HEK293T (cell line): ENCODE results near the gene PITHD1.

ENCODE experiments used
- CTCF ChIA-PET: fragments of 350-600 bp; formaldehyde crosslinking; extraction: SDS; loops from one replicate; lab custom pipeline; 2021; ENCODE audit warnings: antibody characterized with exemption, inconsistent platforms; lab: Yijun Ruan, JAX
- POLR2A ChIA-PET: fragments of 350-600 bp; formaldehyde crosslinking; extraction: SDS; loops from one replicate; lab custom pipeline; 2020; ENCODE audit warnings: antibody characterized with exemption, inconsistent platforms; lab: Yijun Ruan, JAX
- DNase-seq: peaks from one replicate; pipeline ENCODE4 v3.0.0; 2012; ENCODE audit warnings: mixed read lengths; ENCODE audit errors: extremely low spot score
- ARNT ChIP-seq: fragments of 450-650 bp; IDR thresholded peaks from 2 replicates; pipeline ENCODE4 v1.6.1; 2017; ENCODE audit warnings: mild to moderate bottlenecking
- BHLHE40 ChIP-seq: fragments of 450-650 bp; IDR thresholded peaks from 2 replicates; pipeline ENCODE4 v1.6.1; 2016; ENCODE audit warnings: mild to moderate bottlenecking, moderate library complexity, borderline replicate concordance
- CTBP1 ChIP-seq: fragments of 450-650 bp; IDR thresholded peaks from 2 replicates; pipeline ENCODE4 v1.6.1; 2016; ENCODE audit warnings: borderline replicate concordance
- ELF4 ChIP-seq: fragments of 450-650 bp; IDR thresholded peaks from 2 replicates; pipeline ENCODE4 v1.6.1; 2017; ENCODE audit warnings: antibody characterized with exemption
- FOXA1 ChIP-seq: fragments of 450-650 bp; IDR thresholded peaks from 2 replicates; pipeline ENCODE4 v1.6.1; 2016; ENCODE audit warnings: mild to moderate bottlenecking
- FOXK2 ChIP-seq: fragments of 450-650 bp; IDR thresholded peaks from 2 replicates; pipeline ENCODE4 v1.6.1; 2016; ENCODE audit warnings: mild to moderate bottlenecking
- FOXM1 ChIP-seq: fragments of 450-650 bp; IDR thresholded peaks from 2 replicates; pipeline ENCODE4 v1.6.1; 2017; ENCODE audit warnings: mild to moderate bottlenecking, borderline replicate concordance
- HDGF ChIP-seq: fragments of 450-650 bp; IDR thresholded peaks from 2 replicates; pipeline ENCODE4 v1.6.1; 2017; ENCODE audit warnings: antibody characterized with exemption, borderline replicate concordance
- L3MBTL2 ChIP-seq: fragments of 450-650 bp; conservative IDR thresholded peaks from 2 replicates; pipeline ENCODE4 v1.6.1; 2016; ENCODE audit warnings: mild to moderate bottlenecking
- LEF1 ChIP-seq: fragments of 450-650 bp; IDR thresholded peaks from 2 replicates; pipeline ENCODE4 v1.6.1; 2017; ENCODE audit warnings: mild to moderate bottlenecking, borderline replicate concordance
- NFRKB ChIP-seq: fragments of 450-650 bp; IDR thresholded peaks from 2 replicates; pipeline ENCODE4 v1.6.1; 2016; ENCODE audit warnings: mild to moderate bottlenecking, moderate library complexity
- SP1 ChIP-seq: fragments of 450-650 bp; IDR thresholded peaks from 2 replicates; pipeline ENCODE4 v1.6.1; 2017
- SUZ12 ChIP-seq: fragments of 450-650 bp; IDR thresholded peaks from 2 replicates; pipeline ENCODE4 v1.6.1; 2016; ENCODE audit warnings: mild to moderate bottlenecking
- TARDBP ChIP-seq: fragments of 450-650 bp; IDR thresholded peaks from 2 replicates; pipeline ENCODE4 v1.6.1; 2016
- ZNF384 ChIP-seq: fragments of 450-650 bp; IDR thresholded peaks from 2 replicates; pipeline ENCODE4 v1.6.1; 2016
- TF ChIP-seq, protein P1 (sequence below): fragments of 450-650 bp; IDR thresholded peaks from 2 replicates; pipeline ENCODE4 v1.6.1; 2016

The PITHD1 gene

DNA sequence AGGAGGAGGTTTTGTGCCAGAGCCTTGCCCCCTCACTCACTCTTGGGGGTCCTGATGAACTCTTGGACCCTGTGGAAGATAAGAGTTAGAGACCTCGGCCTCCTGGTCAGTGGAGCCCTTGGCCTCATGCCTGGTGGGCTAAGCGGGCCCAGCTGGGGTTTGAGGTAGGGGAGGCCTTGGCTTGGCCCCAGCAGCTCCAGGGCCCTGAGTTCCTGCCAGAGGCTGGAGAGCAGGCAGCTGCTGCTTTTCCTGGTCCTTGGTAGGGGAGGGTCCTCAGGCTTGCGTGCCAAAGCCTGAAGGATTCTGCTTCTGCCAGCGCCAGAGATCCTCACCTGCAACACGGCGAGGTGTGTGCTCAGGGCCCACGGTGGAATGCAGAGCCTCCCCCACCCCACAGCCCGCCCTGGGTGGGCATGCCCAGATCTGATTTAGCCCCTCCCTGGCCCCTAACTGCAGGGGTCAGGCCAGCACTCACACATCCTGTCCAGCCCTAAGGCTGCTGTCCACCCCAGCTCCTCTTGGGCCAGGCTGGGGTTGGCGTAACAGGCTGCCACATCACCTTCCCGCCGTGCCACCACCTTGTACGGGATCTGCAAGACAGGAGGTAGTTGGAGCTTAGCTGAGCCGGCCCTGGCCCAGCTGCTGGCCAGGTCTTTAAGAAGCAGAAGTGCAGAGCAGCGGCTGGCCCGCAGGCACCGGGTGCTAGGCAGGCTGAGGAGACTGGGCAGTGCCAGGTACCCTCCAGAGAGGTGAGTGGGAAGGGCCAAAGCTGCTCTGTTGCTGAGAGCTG is 17.7 kb downstream of the PITHD1 start:
- no peak for DNase-seq
- no peak for TF ChIP-seq TARDBP
- no peak for TF ChIP-seq FOXM1
- no peak for TF ChIP-seq FOXA1
- no peak for TF ChIP-seq SUZ12
- no peak for TF ChIP-seq HDGF
- no peak for TF ChIP-seq ZNF384
- TF ChIP-seq FOXK2, result no peak
- TF ChIP-seq, protein P1, sequence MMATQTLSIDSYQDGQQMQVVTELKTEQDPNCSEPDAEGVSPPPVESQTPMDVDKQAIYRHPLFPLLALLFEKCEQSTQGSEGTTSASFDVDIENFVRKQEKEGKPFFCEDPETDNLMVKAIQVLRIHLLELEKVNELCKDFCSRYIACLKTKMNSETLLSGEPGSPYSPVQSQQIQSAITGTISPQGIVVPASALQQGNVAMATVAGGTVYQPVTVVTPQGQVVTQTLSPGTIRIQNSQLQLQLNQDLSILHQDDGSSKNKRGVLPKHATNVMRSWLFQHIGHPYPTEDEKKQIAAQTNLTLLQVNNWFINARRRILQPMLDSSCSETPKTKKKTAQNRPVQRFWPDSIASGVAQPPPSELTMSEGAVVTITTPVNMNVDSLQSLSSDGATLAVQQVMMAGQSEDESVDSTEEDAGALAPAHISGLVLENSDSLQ, result no peak
- no peak for TF ChIP-seq SP1
- no peak for TF ChIP-seq LEF1
- no peak for TF ChIP-seq L3MBTL2
- no peak for TF ChIP-seq ELF4
- TF ChIP-seq NFRKB, result no peak
- TF ChIP-seq CTBP1, result no peak
- no peak for TF ChIP-seq BHLHE40
- ChIA-PET CTCF (no interaction called here), POLR2A (interaction anchor here (0.8 kb wide), 1 partner anchor 18 kb away, joined by 4 read pairs; the partner anchor contains the start of gene PITHD1)

DNA sequence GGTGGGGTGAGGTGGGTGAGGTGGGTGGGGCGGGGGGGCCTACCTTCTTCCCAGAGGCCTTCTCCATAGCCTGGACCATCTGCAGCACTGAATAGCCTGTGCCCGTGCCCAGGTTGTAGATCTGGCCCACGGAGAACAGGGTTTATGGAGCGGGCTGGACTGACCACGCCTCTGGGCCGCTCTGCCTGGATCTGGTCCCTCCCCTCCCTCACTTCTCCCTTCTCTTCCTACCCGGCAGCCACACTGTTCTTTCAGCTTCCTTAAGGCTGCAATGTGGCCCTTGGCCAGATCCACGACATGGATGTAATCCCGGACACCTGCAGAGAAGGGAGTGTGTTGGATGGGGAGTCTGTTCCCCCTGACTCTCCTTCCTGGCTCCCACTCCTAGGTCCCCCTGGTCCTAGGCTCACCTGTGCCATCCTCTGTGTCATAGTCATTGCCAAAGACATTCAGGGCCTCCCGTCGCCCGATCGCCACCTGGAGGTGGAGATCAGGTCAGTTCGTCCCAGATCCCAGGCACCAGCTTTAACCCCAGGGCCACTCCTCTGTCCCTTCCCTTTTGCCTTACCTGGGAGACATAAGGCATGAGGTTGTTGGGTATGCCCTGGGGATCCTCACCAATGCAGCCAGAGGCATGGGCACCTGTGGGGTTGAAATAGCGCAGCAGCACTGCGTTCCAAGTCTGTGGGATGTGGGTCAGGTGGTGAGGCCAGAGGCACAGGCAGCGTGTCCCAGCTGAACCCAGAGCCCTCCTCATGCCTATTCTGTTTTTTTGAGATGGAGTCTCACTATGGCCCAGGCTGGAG is 18.5 kb downstream of the PITHD1 start:
- CTCF ChIA-PET, result interaction anchor here (0.6 kb wide), 1 partner anchor 17 kb away, joined by 3 read pairs; no protein-coding TSS in a partner anchor
- no peak for TF ChIP-seq LEF1
- POLR2A ChIA-PET, result interaction anchor here (0.8 kb wide), 1 partner anchor 19 kb away, joined by 4 read pairs; the partner anchor contains the start of gene PITHD1
- DNase-seq, result no peak

DNA sequence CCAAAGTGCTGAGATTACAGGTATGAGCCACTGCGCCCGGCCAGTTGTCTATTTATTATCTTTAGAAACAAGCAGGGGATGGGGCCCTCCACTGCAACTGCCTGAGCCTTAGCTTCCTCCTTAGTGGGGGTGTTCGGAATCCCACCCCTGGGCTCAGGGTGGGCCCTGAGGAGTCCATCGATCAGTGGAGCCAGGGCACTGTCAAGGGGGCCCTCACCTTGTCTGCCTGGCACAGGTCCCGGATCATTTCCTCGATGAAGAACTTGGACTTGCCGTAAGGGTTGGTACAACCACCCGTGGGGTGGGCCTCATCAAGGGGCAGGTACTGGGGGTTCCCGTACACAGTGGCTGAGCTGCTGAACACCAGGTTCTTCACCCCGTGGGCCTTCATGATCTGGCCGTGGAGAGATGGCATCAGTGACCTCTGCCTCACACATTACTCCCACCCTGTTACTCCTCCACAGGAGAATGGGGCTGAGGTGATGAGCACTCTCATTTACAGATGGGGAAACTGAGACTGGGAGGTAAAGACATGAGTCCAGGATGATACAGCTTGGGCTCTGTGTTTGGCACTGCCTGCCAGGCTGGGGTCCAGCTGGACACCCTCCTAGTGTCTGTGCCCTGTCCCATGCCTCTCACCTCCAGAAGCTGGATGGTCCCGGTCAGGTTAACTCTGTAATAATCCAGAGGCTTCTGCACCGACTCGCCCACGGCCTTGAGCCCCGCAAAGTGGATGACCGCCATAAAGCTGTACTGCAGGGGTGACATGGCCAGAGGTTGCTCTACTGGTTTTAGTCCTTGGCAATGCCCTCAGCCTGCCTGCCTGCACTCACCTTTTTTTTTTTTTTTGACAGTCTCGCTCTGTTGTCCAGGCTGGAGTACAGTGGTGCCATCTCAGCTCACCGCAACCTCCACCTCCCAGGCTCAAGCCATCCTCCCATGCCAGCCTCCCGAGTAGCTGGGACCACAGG is 19.5 kb downstream of the PITHD1 start:
- ChIA-PET CTCF (interaction anchor here (0.6 to 1.1 kb wide), 3 partner anchors 13 to 65 kb away, joined by 3 to 5 read pairs (median 3); no protein-coding TSS in a partner anchor), POLR2A (interaction anchor here (0.9 to 2.6 kb wide), 3 partner anchors 18 to 155 kb away, joined by 3 to 18 read pairs (median 6); partner anchors contain the start of gene PITHD1)
- TF ChIP-seq ARNT (no peak), HDGF (no peak), SP1 (no peak), TARDBP (no peak), LEF1 (no peak), CTBP1 (no peak), NFRKB (no peak), SUZ12 (no peak), FOXM1 (no peak), BHLHE40 (no peak), ELF4 (no peak), FOXA1 (no peak), L3MBTL2 (no peak), FOXK2 (no peak), ZNF384 (no peak)
- TF ChIP-seq, protein P1, result no peak

DNA sequence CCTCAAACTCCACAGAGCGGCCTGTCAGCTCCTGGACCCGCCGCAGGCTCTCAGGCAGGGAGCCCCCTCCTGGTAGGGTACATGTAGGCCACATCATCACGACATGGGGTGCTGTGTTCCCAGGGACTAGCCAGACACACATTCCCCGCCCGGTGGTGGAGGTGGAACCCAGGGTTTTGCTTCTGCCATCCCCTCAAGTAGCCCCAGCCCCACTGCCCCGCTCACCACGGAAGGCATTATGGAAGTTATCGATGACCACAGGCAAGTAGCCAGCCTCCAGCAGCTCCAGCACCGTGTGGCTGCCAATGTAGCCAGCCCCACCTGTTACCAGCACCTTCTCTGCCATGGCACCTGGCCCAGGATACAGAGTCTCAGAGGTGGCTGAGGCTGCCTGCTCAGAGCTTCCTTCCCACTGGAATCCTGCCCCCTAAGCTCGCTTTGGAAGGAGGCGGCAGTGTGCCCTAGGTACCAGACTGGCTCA is 20.5 kb downstream of the PITHD1 start:
- no peak for DNase-seq
- ChIA-PET CTCF (interaction anchor here (1.0 to 1.1 kb wide), 2 partner anchors 12 to 66 kb away, joined by 3 to 5 read pairs; no protein-coding TSS in a partner anchor), POLR2A (interaction anchor here (0.6 to 2.6 kb wide), 3 partner anchors 8 to 21 kb away, joined by 3 to 18 read pairs (median 6); partner anchors contain the start of gene PITHD1)
- TF ChIP-seq TARDBP, result no peak
- no peak for TF ChIP-seq FOXA1
- TF ChIP-seq, protein P1, result no peak
- TF ChIP-seq NFRKB, result no peak
- no peak for TF ChIP-seq SP1
- no peak for TF ChIP-seq ARNT
- no peak for TF ChIP-seq BHLHE40
- TF ChIP-seq LEF1, result no peak
- TF ChIP-seq L3MBTL2, result no peak
- TF ChIP-seq SUZ12, result no peak
- no peak for TF ChIP-seq ELF4

More for the DNA sequence above, 19.5 kb downstream of the PITHD1 start:
- no peak for DNase-seq
